Measurements from ENCODE around the gene SLC38A8.

- TF ChIP-seq, protein P1, sequence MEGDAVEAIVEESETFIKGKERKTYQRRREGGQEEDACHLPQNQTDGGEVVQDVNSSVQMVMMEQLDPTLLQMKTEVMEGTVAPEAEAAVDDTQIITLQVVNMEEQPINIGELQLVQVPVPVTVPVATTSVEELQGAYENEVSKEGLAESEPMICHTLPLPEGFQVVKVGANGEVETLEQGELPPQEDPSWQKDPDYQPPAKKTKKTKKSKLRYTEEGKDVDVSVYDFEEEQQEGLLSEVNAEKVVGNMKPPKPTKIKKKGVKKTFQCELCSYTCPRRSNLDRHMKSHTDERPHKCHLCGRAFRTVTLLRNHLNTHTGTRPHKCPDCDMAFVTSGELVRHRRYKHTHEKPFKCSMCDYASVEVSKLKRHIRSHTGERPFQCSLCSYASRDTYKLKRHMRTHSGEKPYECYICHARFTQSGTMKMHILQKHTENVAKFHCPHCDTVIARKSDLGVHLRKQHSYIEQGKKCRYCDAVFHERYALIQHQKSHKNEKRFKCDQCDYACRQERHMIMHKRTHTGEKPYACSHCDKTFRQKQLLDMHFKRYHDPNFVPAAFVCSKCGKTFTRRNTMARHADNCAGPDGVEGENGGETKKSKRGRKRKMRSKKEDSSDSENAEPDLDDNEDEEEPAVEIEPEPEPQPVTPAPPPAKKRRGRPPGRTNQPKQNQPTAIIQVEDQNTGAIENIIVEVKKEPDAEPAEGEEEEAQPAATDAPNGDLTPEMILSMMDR (IDR thresholded peaks at IDR 0.05), result no peak
- no peak for TF ChIP-seq EZH2 (IDR thresholded peaks at IDR 0.05; ENCODE audit: borderline replicate concordance, insufficient read depth, low read depth, low read length, poor library complexity, severe bottlenecking)
These were observed 45.9 kb downstream of the SLC38A8 start for GRCh38 chr16:83996481-83997252.
